ENCODE results near the gene ANGPTL4.
"Not testable (repeated sequence)": the region's sequence is repeated elsewhere in the genome, so short reads cannot be mapped to it uniquely, and the experiment has no call there.

DNA sequence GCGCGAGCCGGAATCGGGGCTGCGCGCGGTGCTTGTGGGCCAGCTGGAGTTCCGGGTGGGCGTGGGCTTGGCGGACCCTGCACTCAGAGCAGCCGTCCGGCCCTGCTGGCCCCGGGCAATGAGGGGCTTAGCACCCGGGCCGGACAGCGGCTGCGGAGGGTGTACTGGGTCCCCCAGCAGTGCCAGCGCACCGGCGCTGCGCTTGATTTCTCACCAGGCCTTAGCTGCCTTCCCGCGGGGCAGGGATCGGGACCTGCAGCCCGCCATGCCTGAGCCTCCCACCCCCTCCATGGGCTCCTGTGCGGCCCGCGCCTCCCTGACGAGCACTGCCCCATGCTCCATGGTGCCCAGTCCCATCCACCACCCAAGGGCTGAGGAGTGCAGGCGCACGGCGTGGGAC, 11.8 kb downstream of the ANGPTL4 start:
- TF ChIP-seq ZNF70 (CRISPR knock-in tag; IDR thresholded peaks at IDR 0.05); ZFP3 (CRISPR knock-in tag; IDR thresholded peaks at IDR 0.05); SNAI2 (CRISPR knock-in tag; IDR thresholded peaks at IDR 0.05); ZC3H10 (CRISPR knock-in tag; IDR thresholded peaks at IDR 0.05); RARB (CRISPR knock-in tag; IDR thresholded peaks at IDR 0.05); ARNTL (CRISPR knock-in tag; IDR thresholded peaks at IDR 0.05; ENCODE audit: borderline replicate concordance, low read depth); GLIS3 (CRISPR knock-in tag; IDR thresholded peaks at IDR 0.05); ZNF565 (CRISPR knock-in tag; conservative IDR thresholded peaks at IDR 0.05; ENCODE audit: low read depth): not testable (repeated sequence)
- TF ChIP-seq, protein P1, sequence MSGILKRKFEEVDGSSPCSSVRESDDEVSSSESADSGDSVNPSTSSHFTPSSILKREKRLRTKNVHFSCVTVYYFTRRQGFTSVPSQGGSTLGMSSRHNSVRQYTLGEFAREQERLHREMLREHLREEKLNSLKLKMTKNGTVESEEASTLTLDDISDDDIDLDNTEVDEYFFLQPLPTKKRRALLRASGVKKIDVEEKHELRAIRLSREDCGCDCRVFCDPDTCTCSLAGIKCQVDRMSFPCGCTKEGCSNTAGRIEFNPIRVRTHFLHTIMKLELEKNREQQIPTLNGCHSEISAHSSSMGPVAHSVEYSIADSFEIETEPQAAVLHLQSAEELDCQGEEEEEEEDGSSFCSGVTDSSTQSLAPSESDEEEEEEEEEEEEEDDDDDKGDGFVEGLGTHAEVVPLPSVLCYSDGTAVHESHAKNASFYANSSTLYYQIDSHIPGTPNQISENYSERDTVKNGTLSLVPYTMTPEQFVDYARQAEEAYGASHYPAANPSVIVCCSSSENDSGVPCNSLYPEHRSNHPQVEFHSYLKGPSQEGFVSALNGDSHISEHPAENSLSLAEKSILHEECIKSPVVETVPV (CRISPR knock-in tag; IDR thresholded peaks at IDR 0.05), result not testable (repeated sequence)
- TF ChIP-seq, protein P2, sequence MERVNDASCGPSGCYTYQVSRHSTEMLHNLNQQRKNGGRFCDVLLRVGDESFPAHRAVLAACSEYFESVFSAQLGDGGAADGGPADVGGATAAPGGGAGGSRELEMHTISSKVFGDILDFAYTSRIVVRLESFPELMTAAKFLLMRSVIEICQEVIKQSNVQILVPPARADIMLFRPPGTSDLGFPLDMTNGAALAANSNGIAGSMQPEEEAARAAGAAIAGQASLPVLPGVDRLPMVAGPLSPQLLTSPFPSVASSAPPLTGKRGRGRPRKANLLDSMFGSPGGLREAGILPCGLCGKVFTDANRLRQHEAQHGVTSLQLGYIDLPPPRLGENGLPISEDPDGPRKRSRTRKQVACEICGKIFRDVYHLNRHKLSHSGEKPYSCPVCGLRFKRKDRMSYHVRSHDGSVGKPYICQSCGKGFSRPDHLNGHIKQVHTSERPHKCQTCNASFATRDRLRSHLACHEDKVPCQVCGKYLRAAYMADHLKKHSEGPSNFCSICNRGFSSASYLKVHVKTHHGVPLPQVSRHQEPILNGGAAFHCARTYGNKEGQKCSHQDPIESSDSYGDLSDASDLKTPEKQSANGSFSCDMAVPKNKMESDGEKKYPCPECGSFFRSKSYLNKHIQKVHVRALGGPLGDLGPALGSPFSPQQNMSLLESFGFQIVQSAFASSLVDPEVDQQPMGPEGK (CRISPR knock-in tag; IDR thresholded peaks at IDR 0.05; ENCODE audit: borderline replicate concordance), result not testable (repeated sequence)
- TF ChIP-seq, protein P3, sequence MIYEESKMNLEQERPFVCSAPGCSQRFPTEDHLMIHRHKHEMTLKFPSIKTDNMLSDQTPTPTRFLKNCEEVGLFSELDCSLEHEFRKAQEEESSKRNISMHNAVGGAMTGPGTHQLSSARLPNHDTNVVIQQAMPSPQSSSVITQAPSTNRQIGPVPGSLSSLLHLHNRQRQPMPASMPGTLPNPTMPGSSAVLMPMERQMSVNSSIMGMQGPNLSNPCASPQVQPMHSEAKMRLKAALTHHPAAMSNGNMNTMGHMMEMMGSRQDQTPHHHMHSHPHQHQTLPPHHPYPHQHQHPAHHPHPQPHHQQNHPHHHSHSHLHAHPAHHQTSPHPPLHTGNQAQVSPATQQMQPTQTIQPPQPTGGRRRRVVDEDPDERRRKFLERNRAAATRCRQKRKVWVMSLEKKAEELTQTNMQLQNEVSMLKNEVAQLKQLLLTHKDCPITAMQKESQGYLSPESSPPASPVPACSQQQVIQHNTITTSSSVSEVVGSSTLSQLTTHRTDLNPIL (CRISPR knock-in tag; IDR thresholded peaks at IDR 0.05; ENCODE audit: low read depth), result not testable (repeated sequence)

Measured in SK-N-SH treated with all-trans-retinoic acid at 6 μM for 48 hours (cell line).